T-helper 2 cell (primary cell): ENCODE measurements around the gene RCOR3.

Experiments used
- DNase-seq, 5 experiments: peaks; one replicate each; pipeline versions ENCODE4 v3.0.0 to v3.0.0-alpha.2; 2012 to 2022

Gene RCOR3

DNA sequence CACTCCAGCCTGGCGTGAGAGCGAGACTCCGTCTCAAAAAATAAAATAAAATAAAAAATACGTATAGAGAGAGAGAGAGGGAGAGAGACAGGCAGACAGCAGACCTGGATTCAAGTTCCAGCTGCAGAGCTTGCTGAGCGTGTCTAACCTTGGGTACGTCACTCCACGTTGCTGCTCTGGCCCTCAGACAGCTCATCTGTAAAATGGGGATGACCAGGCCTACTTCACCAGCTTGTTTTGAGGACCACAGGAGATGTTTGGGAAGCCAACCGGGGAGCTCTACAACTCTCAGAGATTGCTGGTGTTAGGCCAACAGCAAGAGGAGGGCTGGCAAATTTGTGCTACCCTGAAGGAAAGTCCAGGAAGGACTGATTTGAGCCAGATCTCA lies 67.0 kb downstream of the RCOR3 start:
- DNase-seq: peak in 1 of 5 experiments; percentile 41

DNA sequence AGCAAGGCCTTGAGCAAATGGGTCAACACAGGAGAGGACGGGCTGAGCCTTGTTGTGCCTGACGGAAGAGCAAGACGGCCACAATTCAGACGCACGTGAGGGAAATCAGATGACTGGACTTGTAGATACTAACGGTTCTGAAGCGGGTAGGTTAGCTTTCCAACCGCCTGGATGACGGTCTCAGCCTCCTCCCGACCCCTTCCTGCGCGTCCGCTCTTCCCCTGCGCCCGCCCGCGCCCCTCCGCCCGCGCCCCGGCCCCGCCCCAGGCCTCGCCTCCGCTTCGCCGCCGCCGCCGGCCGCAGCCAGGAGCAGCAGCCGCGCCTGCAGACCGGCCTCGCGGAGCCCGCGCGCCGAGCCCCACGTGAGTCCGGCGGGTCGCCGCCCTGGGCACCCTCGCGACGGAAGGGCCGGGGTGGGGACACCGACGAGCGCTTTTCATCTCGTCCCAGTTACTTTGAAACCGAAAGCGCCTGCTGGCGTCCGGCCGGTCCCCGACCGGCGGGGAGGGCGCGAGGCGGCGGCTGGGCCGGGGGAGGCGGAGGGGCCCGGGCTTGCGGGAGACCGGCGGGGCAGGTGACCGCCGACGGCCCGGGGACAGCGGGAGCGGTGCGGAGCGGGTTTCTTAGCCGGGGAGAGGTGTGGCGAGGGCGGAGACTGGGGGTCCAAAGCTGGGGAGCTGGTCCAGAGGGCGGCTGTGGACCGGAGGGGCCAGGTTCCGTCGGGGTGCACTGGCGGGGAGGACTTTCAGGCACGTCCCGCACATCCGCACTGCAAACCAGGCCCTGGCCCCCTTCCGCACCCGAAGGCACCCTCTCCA lies 67.6 kb downstream of the RCOR3 start, which contains the start of gene TRAF5:
TRAF5 (plus strand) TSS at position 306 of the 818 bp plus-strand sequence. CDS start 26,407 bp downstream, outside the sequence.
- peak; percentile 29 to 62 (median 42) for DNase-seq

DNA sequence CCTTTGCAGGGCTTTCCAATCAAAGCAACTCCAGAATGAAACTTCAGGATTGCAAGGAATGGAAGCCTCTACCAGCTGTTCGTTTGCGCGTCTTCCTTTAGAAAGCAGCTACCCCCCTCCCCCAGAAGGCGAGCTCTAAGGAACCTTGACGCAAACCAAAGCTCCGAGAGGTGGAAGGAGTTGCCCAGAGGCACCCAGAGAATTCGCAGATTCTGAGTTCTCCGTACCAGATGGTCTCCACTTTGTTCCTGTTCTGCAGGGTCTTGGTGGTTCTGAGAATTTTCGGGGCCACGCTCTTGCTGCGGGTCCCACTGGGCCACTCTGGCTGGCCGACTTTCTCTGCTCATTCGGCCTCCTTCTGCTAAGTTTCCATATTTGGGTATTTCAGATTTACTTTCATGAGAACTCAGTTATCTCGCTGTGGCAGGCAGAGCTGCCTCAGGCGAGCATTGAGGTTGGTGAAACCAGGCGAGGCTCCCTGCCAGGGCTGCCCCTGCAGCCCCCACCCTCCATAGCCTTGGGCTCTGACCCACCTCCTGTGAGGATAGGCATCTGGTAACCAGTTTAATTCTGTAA lies 68.3 kb downstream of the RCOR3 start:
- DNase-seq: peak in 2 of 5 experiments; percentile 21 to 75

DNA sequence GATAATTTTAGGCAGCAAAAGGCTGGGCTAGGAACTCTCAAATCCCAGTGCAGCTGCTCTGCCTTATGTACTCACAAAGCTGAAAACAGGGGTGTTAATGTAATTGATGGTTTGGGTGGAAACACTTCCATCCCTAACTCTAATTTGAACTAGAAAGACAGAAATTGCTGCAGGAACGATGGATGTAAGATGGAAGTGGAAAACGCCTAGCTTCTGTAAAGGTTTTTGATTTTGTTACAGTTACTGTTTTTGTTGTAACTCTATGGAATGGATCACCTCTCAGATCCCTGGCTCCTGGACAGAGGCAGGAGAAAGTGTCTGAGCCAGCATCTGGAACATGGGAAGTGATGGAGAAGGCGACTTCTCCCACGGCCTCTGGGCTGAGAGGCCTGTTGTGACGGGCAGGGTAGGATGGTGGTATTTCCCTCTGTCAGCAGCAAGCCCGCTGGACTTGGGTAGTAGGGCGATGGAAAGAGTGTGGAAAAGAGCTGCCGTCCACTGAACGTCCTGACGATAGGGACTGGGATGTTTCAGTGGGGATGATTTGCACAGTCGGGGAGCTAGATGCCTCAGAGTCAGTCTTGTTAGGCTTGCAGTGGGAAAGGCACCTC lies 69.0 kb downstream of the RCOR3 start:
- no peak for DNase-seq

DNA sequence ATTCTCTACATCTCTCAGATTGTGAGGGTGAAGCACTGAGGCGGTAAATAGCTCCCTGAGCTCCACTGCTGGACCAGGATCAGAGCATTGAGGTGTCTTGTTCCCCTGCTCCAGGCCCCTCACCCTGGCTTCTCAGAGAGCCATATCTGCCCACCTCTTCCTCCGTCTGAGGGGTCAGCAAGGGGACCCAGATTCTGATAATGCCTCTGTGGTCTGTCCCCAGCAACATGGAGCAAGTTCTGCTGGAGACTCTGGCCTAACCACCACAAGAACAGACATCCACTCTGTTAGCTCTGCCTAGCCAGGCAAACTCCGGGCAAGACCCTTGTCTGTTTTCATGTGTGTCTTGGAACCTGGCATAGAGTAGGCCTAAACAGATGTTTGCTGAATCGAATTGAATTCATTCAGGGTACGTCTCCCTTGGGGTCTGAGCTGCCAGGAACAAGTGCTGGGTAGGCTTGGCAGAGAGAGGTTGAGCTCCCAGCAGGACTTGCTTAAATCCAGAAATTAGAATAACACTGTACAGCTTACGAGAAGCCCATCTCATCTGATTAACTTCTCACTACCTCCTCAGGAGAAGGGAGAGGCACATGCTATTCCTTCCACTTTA lies 69.8 kb downstream of the RCOR3 start:
- peak in 1 of 5 experiments; percentile 18 for DNase-seq

DNA sequence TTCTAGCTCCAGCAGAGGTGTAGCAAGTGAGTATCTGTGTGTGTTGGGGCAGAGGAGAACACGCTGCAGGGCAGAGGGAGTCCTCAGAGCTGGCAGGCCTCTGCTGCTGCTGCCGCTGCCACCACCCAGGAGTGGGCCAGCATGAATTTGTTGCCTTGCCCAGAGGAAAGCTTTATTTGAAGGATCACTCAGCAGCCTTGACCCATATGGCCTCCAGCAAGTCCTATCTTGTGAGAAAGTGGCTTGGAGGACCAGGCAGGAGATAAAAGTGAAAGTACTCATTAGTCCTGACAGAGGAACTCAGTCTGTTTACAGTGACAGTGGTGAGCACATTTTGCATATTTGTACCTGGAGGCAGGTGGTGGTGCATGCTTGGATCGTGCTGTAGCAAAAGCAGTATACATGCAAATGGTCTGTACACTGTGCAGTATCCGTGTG lies 70.6 kb downstream of the RCOR3 start:
- DNase-seq: peak in 1 of 5 experiments; percentile 54

DNA sequence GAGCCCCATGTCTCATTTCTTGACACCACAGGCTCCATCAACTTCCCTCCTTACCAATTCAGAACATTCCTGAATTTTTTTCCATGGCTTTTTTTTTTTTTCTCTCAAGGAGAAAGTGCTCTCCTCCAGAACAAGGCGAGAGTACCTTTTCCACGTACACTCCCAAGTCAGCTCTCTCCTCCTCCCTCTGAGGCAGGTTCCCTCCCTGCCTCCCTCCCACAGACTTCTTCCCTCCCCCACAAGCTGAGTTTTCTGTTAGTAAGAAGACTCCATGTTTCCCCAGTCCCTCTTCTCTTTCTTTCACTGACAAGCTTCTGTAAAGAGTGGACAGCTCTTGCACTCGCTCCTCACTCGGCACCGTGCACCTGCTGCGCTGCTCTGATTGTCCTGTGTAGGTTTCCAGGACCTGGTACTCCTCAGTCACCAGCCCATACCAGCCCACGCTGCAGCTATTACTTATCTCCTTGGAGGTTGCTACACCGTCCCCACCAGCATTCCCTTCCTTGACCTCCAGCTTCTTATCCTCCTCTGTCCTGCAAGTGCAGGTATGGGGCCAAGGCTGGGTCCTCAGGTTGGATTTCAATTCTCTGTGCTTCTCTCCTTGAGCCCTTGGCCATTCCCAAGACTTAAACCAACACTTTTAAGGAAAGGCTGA lies 71.2 kb downstream of the RCOR3 start:
- DNase-seq: no peak

DNA sequence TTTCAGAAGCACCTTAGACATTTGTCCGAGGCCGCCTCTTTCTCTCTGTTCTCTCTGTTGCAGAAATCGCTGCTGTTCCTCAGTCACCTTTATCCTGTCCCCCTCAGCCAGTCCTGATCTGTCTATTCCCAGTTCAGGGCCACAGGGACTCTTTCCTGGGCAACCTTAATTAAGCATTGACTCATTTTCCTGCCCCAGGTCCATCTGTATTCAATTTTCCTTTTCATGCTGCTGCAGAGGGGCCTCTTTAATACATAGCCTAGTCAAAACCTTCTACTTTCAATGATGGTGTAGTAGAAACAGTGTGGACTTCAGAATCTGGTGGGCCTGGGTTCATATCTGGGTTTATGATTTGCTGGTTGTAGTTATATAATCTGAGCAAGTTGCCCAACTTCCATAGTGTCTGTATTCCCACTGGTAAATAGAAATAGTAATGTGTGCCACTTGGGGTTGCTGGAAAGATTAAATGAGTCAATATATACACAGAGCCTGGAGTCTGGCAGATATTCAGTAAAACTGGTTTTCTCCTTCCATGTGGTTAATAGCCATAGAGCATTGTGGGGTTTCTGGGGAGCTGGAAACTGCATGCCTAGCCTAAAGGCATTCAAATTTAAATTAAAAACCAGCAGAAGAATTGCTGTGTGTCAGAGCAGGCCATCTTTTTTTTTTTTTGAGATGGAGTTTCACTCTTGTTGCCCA lies 72.0 kb downstream of the RCOR3 start:
- no peak for DNase-seq

DNA sequence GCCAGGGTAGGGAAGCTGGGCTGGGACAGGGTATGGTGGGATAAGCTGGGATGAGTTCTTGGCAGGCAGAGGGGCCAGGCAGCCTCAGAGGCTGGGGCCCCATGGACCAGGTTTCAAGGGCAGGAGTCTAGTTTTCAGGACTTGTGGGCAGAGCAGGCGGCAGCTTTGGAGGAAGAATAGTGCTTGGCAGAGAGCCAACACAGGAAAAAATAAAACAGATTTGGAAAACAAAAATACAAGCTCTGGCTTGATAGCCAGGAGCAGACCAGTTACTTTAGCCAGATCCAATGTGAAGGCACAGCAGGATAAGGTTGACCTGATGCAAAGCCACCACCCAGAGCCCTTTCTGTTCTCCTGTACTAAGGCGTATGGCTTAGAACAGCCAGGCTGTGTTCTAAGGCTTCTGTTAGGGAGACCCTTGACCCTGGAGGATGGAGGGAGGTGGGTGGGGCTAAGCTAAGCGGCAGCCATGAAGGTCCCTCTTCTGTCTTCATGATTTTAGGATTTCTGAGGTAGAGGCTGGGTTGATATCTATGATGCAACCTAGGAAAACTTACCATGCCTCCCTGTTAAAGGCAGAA lies 73.0 kb downstream of the RCOR3 start:
- no peak for DNase-seq

DNA sequence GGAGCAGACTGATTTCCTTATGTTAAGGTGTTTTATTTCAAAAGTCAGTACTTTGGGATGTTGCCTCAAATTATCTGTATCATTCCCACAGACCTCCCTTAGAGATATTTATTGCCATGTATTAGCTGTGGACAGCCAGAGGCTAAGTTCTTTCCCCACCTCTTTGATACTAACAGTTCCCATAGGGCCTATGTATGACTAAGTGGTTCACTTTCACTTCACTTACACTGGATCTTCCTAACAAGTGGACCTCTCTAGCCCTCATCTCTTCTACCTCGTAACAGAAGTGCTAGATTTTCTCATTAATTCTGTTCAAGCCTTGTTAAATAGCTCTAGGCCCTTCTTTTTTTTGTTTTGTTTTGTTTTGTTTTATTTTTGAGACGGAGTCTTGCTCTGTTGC lies 73.7 kb downstream of the RCOR3 start:
- DNase-seq: no peak

DNA sequence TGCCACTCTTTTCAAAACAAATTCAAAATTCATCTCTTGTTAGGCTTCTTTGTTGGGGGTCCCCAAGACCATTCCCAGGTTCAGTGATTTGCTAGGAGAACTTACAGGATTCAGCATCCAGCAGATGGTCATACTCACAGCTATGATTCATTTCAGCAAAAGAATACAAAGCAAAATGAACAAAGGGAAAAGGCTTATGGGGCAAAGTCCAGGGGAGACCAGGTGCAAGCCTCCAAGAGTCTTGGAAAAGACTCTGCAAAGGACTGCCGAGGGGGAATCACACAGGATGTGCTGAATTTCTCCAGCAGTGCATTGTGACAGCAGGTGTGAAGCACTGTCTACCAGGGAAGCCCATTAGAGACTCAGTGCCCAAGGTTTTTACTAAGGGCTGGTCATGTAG lies 74.7 kb downstream of the RCOR3 start:
- DNase-seq: no peak

DNA sequence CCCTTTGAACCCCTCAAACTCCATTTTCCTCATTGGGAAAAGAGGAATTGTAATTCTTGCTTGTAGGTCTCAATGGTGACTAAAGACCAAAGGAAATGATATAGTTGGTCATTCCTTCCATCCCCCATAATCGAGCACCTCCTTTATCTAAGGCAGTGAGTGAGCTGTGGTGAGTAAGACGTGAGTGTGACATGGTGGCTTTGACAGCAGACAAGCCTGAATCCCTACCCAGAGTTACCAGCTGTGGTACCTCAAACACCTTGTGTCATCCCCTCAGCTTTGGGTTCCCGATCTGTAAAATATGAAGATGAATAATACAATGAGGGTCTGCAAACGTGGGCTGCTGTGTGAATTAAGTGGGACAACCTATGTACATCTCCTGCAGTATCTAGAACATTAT lies 75.8 kb downstream of the RCOR3 start:
- peak in 1 of 5 experiments; percentile 35 for DNase-seq

DNA sequence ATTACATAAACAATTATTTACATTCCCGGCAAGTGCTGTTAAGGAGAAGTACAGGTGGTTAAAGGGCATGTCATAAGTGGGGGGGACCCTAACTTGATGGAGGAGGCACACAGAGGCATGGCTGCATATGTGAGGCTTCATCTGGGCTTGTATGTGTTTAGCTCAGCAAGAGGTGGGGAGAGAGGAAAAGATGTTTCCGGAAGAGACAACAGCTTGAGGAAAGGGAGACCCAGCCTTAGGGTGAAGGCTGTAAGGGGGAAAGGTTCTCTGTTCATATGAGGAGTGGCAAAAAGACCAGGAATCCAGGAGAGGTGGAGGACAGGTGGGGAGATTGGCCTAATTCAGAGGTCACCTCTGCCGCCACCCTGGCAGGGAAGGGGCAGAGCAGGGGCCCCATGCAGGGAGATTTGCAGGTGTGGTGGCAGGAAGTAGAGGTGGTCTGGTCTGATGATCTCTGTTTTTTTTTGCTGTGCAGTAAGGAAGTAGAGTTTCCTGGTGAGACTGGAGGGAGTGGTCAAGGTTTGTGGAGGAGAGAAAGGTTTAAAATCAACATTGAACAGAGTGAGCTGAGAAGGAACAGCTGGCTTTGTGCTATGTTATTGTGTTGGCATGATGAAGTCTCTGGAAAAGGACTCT lies 76.5 kb downstream of the RCOR3 start:
- peak in 2 of 5 experiments; percentile 45 to 64 for DNase-seq

DNA sequence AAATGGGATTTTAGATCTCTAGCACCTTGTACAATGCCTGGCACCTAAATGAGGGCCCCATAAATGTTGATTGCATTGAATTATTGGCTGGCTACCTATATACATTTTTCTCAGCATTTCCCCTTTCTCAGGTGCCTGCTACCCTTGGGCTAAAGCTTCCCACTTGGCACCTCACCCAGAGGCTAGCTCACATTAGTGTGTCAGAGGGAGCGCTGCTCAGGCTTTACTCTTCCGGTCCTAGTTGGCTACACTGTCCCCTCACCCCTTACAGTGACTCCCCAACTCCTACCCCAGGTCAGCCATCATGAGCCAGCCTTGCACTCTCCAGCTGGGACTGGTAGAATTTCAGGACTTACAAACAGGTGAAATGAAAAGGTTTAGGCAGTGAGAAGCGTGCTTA lies 77.0 kb downstream of the RCOR3 start:
- no peak for DNase-seq

DNA sequence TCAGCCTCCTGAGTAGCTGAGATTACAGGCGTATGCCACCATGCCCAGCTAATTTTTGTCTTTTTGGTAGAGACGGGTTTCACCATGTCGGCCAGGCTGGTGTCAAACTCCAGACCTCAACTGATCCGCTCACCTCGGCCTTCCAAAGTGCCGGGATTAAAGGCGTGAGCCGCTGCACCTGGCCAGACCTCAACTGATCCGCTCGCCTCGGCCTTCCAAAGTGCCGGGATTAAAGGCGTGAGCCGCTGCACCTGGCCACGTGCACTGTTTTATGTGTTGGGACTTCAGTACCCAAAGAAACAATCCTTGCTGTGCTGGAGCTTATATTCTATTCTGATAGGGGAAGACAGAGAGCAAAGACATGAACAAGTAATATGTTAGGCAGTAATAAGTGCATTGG lies 77.6 kb downstream of the RCOR3 start:
- DNase-seq: no peak

DNA sequence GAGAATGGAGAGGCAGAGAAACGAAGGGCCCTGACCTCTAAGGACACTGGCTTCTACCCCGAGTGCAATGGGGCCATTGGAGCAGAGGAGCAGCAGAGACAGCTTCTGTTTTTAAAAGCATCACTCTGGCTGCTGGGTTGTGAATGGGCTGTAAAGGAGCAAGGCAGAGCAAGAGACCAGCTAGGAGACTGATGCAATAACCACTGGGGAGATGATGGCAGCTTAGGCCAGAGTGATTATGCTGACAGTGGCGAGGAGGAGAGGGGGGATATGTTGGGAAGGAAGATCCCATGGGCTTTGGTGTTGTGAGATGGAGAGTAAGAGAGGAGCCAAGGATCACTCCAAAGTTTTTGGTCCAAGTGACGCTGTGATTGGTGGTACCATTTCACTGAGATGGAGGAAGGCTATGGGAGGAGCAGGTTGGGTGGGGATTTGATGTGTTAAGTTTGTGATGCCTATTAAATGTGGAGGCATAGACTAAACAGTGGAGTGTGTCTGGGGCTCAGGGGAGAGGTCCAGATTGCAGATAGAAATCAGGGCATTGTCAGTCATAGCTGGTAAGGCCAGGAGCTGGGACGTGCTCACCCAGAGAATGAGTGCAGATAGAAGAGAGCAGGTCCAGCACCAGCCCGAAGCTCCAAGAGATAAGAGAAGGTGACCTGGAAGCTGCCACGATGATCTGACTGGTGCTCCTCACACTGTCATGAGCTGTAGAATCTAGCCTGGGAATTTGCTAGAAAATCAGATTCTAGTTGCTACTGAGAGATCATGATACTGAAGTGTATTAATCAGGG lies 78.5 kb downstream of the RCOR3 start:
- DNase-seq: no peak

DNA sequence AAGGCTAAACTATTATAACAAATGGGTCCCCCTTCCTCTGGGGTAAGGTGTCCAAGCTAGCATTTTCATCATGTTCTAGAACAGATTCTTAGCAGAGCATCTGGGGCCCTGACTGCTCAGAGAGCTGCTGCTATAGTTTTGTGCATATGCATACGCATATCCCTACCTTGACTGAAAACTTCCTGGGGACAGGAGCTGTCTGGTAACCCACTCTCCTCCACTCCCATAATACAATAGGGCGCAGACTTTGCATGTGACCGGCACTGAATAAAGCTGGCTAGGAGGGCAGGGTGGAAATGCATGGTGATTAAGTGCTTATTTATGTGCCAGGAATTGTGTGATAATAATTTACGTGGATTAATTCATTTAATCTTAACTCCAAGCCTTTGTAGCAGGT lies 79.1 kb downstream of the RCOR3 start:
- DNase-seq: no peak

DNA sequence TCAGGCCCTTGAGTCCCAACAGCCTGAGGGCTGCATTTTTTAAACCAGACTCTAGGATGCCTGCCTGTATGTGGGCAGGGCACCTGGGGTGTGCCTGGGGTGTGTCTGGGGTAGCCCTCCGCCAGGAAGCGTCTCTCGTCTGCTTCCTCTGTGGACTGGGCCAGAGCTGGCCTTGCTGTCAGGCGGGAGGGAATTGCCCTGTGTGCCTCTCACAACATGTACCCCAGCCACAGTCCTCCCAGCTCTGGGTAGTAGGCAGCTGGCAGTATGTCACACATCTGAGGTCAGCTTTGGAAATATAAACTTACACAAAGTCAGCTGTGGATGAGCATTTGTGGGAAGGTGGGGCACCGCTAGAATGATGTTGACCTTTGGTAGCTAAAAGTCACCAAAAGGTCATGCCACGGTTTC lies 80.5 kb downstream of the RCOR3 start:
- DNase-seq: no peak

DNA sequence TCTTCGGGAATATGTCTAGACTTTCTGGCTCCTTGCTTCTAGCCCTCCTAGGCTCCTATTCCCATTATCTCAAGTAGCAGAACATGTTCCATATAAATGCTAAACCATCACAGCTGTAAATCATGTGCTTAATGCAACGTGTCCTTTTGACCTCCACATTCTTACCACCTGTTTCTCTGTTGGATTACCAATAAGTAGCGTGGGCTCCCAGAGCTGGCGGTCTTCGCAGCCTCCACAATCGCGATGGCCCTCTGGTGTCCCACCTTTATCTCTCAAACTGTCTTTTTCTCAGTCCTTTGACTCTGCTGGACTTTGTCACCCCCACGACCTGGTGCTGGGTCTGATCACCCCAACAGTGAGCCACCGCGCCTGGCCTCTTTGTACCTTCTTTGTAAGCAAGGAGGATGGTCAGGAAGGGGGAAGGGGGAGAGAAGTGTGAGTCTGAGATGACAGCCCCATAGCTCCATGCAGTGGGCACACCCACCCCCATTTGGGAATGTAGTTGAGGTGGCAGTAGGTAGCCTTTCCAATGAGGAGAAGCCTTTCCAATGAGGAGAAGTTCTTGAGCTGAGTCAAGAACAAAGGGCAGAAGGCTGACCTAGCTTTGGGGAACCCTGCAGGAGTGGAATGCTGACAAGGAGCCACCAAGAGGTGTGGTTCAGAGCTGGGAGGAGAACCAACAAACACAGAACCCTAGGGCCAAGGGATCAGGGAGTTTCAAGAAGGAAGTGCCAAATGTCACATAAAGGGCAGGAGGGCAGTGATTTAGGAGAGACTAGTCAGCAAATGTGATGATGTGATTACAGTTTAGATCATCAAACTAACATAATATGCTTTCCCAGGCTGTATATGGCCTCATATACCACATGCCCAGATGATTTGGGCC lies 81.7 kb downstream of the RCOR3 start:
- DNase-seq: no peak
